NCI-H128 (cell line): ENCODE measurements around the gene BRD9.
"Not testable (repeated sequence)": the region's sequence is repeated elsewhere in the genome, so short reads cannot be mapped to it uniquely, and the experiment has no call there.

Source experiments
- DNase-seq: peaks from one replicate; lab custom pipeline; 2025; ENCODE audit not compliant: unreplicated experiment; lab: John Stamatoyannopoulos, UW

Gene BRD9

GRCh38 chr5:923281-923873 lies 30.8 kb upstream of the BRD9 start:
- peak; percentile 59 for DNase-seq

- DNase-seq: no peak
These were observed 30.1 kb upstream of the BRD9 start for GRCh38 chr5:922436-923280.

- DNase-seq: no peak
These were observed 29.1 kb upstream of the BRD9 start for GRCh38 chr5:921456-922435.

GRCh38 chr5:920321-920720 lies 27.7 kb upstream of the BRD9 start:
- no peak for DNase-seq

- no peak for DNase-seq
These were observed 26.9 kb upstream of the BRD9 start for GRCh38 chr5:919356-920000.

GRCh38 chr5:918717-919116 lies 26.1 kb upstream of the BRD9 start:
- not testable (repeated sequence) for DNase-seq

- no peak for DNase-seq
These were observed 24.1 kb upstream of the BRD9 start for GRCh38 chr5:916441-917293.

GRCh38 chr5:915946-916345 lies 23.3 kb upstream of the BRD9 start:
- DNase-seq: no peak

GRCh38 chr5:915346-915745 lies 22.7 kb upstream of the BRD9 start:
- not testable (repeated sequence) for DNase-seq

GRCh38 chr5:914612-915011 lies 22.0 kb upstream of the BRD9 start:
- no peak for DNase-seq

GRCh38 chr5:914174-914573 lies 21.6 kb upstream of the BRD9 start:
- no peak for DNase-seq

GRCh38 chr5:912280-913091 lies 19.9 kb upstream of the BRD9 start:
- no peak for DNase-seq

GRCh38 chr5:911601-912000 lies 19.0 kb upstream of the BRD9 start:
- DNase-seq: no peak

- no peak for DNase-seq
These were observed 18.2 kb upstream of the BRD9 start for GRCh38 chr5:910769-911160.

- no peak for DNase-seq
These were observed 17.6 kb upstream of the BRD9 start for GRCh38 chr5:909994-910768.

- no peak for DNase-seq
These were observed 16.5 kb upstream of the BRD9 start for GRCh38 chr5:909086-909485.

- no peak for DNase-seq
These were observed 15.6 kb upstream of the BRD9 start for GRCh38 chr5:908172-908571.

GRCh38 chr5:907366-907910 lies 14.8 kb upstream of the BRD9 start:
- no peak for DNase-seq
